ENCODE data around the gene SLC34A1. TPM values are rescaled to one million over a fixed set of nuclear protein-coding genes. Genes with fewer than 3 reads are reported as not detected.

SLC34A1 gene
- total RNA-seq, 1 donor from 2014 or later: not detected

DNA sequence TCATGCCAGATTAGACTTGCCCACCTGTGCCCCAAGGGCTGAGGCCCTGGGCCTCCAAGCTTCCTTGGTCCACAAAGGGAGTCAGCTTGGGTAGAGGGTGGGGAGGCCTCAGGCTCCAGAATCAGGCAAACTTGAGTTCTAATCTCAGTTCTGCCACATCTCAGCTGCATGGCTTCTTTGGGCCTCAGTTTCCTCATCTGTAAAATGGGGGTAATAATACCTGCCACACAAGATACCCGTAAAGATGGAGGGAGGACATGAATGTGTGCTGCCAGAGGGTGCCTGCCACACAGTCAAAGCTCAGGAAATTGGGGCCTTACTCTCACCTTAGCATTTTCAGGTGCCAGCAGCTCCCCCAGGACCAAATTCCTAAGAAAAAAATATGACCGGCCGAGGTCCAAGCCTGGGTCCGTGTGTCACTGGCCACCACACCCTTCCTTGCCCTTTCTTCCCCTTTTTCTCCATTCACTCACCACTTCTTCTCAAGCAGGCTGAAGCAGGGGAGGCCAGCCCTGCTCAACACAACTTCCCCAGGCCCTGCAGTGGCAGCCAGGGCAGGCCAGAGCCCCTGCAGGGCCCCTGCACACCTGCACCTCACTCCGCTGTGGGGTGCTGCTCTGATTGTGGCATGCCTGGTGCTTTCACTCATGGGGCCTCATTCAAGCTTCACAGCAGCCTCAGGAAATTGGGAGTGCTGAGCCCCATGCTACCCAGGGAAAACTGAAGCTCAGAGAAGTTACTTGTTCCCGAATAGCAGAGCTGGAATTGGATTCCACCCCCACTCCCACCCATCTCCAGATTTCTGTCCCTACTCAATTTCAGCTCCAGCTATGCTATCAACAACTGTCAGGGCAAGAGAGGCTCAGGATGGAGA lies 22.6 kb upstream of the SLC34A1 start:
- Mint-ChIP-seq H3K4me3 (peak overlapping the region; percentile 82), H3K36me3 (ENCODE audit: low read depth) (peaks cover 20% of the 10 kb centered on the region), H3K4me1 (peaks cover 78% of the 10 kb centered on the region), H3K9me3 (no peaks in the 10 kb centered on the region), H3K27ac (peak overlapping the region; percentile 83), H3K27me3 (no peaks in the 10 kb centered on the region)
- intact Hi-C loops (cut with micrococcal nuclease): loop anchor here (1.0 to 2.0 kb wide), 3 partner anchors 9 to 15 kb away; partner anchors contain the start of gene LMAN2
- TF ChIP-seq, protein P1, sequence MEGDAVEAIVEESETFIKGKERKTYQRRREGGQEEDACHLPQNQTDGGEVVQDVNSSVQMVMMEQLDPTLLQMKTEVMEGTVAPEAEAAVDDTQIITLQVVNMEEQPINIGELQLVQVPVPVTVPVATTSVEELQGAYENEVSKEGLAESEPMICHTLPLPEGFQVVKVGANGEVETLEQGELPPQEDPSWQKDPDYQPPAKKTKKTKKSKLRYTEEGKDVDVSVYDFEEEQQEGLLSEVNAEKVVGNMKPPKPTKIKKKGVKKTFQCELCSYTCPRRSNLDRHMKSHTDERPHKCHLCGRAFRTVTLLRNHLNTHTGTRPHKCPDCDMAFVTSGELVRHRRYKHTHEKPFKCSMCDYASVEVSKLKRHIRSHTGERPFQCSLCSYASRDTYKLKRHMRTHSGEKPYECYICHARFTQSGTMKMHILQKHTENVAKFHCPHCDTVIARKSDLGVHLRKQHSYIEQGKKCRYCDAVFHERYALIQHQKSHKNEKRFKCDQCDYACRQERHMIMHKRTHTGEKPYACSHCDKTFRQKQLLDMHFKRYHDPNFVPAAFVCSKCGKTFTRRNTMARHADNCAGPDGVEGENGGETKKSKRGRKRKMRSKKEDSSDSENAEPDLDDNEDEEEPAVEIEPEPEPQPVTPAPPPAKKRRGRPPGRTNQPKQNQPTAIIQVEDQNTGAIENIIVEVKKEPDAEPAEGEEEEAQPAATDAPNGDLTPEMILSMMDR (IDR thresholded peaks at IDR 0.05): no peak
- no peak for ATAC-seq (ENCODE audit: low read depth)
- no peak for DNase-seq
- ChIA-PET POLR2A (interaction anchor here (0.7 to 3.3 kb wide), 7 partner anchors 9 to 94 kb away, joined by 3 to 23 read pairs (median 3); partner anchors contain the start of genes GRK6 and LMAN2), CTCF (interaction anchor here (1.2 to 2.5 kb wide), 4 partner anchors 9 to 93 kb away, joined by 3 to 7 read pairs (median 4); no protein-coding TSS in a partner anchor)

DNA sequence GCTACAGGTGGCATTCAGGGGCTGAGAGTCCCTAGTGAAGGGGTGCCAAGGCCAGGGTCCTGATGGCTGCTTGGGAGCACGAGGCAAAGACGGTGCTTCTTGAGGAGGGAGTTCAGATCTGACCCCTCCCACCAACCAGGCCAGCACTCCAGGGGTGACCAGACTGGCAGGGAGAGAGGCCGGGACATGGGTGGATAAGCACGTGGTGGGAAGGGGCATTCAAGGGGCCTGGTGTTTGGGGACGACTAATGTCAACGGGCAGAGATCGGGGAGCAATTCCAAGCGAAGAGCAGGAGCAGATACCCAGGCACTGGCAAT lies 22.0 kb upstream of the SLC34A1 start:
- no peaks in the 10 kb centered on the region for H3K9me3 Mint-ChIP-seq
- CTCF ChIA-PET: interaction anchor here (1.5 to 2.5 kb wide), 3 partner anchors 9 to 93 kb away, joined by 3 to 7 read pairs (median 5); no protein-coding TSS in a partner anchor
- H3K27me3 Mint-ChIP-seq: no peaks in the 10 kb centered on the region
- peaks cover 72% of the 10 kb centered on the region for H3K4me1 Mint-ChIP-seq
- H3K4me3 Mint-ChIP-seq: peak overlapping the region; percentile 82
- ATAC-seq (ENCODE audit: low read depth): no peak
- intact Hi-C loops (cut with micrococcal nuclease): loop anchor here (1.0 to 2.0 kb wide), 3 partner anchors 8 to 15 kb away; partner anchors contain the start of gene LMAN2
- TF ChIP-seq, protein P1 (IDR thresholded peaks at IDR 0.05): no peak
- POLR2A ChIA-PET: interaction anchor here (0.7 to 3.3 kb wide), 6 partner anchors 10 to 93 kb away, joined by 3 to 23 read pairs (median 4); partner anchors contain the start of genes GRK6 and LMAN2
- peak overlapping the region; percentile 83 for H3K27ac Mint-ChIP-seq
- peaks cover 22% of the 10 kb centered on the region for H3K36me3 Mint-ChIP-seq (ENCODE audit: low read depth)
- no peak for DNase-seq

DNA sequence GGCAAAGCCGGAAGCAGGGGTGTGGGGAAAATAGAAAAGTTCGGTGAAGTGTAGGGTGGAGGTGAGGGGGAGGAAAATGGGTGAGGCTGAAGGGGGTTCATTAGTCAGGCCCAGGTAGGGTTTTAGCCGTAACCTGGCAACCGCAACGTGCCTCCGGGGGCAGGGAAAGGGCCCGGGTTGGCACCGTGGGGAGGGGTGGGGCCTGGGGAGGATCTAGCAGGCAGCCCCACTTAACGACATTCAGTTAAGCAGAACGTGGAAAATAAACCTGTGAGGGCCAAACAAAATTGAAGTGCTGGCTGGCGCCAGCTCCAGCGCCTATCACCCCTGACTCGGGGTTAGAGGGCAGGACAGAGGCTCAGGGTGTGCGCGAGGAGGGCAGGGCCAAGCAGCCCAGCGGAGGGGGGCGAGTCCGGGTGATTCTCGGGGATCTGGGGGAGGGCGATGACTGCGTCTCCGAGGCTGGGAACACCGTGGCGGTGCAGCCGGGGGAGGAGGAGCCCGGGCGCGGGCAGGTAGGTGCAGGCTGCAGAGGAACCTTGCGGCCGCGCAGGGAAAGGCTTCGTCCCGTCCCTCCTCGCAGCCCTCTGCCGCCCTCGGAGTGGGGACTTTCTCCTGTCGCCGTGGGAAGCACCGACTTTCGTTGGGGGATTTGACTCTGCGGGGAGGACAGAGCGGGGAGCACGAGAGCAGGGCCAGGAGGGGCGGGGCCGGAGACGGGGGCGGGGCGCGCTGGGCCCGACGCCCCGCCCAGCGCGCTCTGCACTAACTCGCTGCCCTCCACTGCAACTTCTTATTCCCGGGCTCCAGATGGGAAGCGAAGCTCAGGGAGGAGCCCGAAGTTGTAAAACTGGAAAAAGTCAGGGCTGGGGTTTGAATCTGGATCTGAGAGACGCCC lies 21.4 kb upstream of the SLC34A1 start:
- DNase-seq (peak; percentile 60), ATAC-seq (ENCODE audit: low read depth) (peak; percentile 73)
- ChIA-PET POLR2A (interaction anchor here (1.0 to 3.3 kb wide), 2 partner anchors 11 to 63 kb away, joined by 3 to 23 read pairs; partner anchors contain the start of genes GRK6 and LMAN2), CTCF (interaction anchor here (1.5 to 2.5 kb wide), 2 partner anchors 8 to 92 kb away, joined by 3 to 7 read pairs; no protein-coding TSS in a partner anchor)
- H3K4me1 Mint-ChIP-seq: peaks cover 67% of the 10 kb centered on the region
- H3K27ac Mint-ChIP-seq: peak overlapping the region; percentile 83
- TF ChIP-seq, protein P1 (IDR thresholded peaks at IDR 0.05): no peak
- no peaks in the 10 kb centered on the region for H3K27me3 Mint-ChIP-seq
- H3K4me3 Mint-ChIP-seq: peak overlapping the region; percentile 82
- H3K36me3 Mint-ChIP-seq (ENCODE audit: low read depth): peaks cover 22% of the 10 kb centered on the region
- intact Hi-C loops (cut with micrococcal nuclease): loop anchor here (1.0 to 2.0 kb wide), 3 partner anchors 7 to 16 kb away; partner anchors contain the start of gene LMAN2
- H3K9me3 Mint-ChIP-seq: no peaks in the 10 kb centered on the region

DNA sequence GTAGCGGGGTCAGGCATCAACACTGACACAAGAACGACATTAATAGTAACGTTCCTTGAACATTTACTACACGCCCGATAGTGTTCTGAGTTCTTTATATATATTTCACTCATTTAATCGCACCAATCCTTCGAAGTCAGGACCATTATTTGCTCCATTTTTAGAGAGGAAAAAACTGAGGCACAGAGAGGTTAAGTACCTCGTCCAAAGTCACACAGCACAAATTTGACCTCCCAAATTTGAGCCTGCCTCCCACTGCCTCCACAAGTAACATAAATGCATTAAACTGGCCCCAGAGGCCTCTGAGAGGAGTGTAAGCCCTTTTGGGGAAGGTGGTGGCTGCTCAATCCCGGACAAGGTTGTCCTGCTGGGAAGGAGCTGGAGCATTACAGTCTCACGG lies 20.7 kb upstream of the SLC34A1 start:
- ATAC-seq (ENCODE audit: low read depth) (no peak), DNase-seq (no peak)
- ChIA-PET POLR2A (no interaction called here), CTCF (no interaction called here)
- peaks cover 29% of the 10 kb centered on the region for H3K36me3 Mint-ChIP-seq (ENCODE audit: low read depth)
- no peaks in the 10 kb centered on the region for H3K27me3 Mint-ChIP-seq
- no peaks in the 10 kb centered on the region for H3K9me3 Mint-ChIP-seq
- intact Hi-C loops (cut with micrococcal nuclease): loop anchor here (2.0 kb wide), 1 partner anchor 17 kb away; no protein-coding TSS in a partner anchor
- TF ChIP-seq, protein P1 (IDR thresholded peaks at IDR 0.05): no peak
- H3K4me3 Mint-ChIP-seq: no peak overlapping the region
- H3K27ac Mint-ChIP-seq: no peak overlapping the region
- peaks cover 67% of the 10 kb centered on the region for H3K4me1 Mint-ChIP-seq
